Glutamatergic neuron (in vitro differentiated cells): Measurements from ENCODE around the gene LIMA1. TPM values are rescaled to one million over a fixed set of nuclear protein-coding genes. Genes with fewer than 3 reads are reported as not detected.

ENCODE experiments used
- DNase-seq: peaks from one replicate; pipeline ENCODE4 v3.0.0; 2022
- H3K27ac Mint-ChIP-seq: one replicate; pipeline ENCODE4 v1.8.0; 2020; ENCODE audit warnings: mild to moderate bottlenecking, mixed read lengths, inconsistent platforms; ENCODE audit not compliant: unreplicated experiment
- H3K27me3 Mint-ChIP-seq: one replicate; pipeline ENCODE4 v1.8.0; 2020; ENCODE audit warnings: mild to moderate bottlenecking, moderate library complexity, mixed read lengths, inconsistent platforms; ENCODE audit not compliant: unreplicated experiment
- H3K36me3 Mint-ChIP-seq: one replicate; pipeline ENCODE4 v1.8.0; 2020; ENCODE audit warnings: mild to moderate bottlenecking, mixed read lengths, inconsistent platforms; ENCODE audit not compliant: unreplicated experiment
- H3K4me1 Mint-ChIP-seq: one replicate; pipeline ENCODE4 v1.8.0; 2020; ENCODE audit warnings: mild to moderate bottlenecking, low read depth, mixed read lengths, inconsistent platforms; ENCODE audit not compliant: unreplicated experiment
- H3K4me3 Mint-ChIP-seq: one replicate; pipeline ENCODE4 v1.8.0; 2020; ENCODE audit warnings: mild to moderate bottlenecking, mixed read lengths, inconsistent platforms; ENCODE audit not compliant: unreplicated experiment
- H3K9me3 Mint-ChIP-seq: one replicate; pipeline ENCODE4 v1.8.0; 2020; ENCODE audit warnings: mild to moderate bottlenecking, moderate library complexity, mixed read lengths, inconsistent platforms; ENCODE audit not compliant: unreplicated experiment
- CTCF ChIP-seq: fragments of 200-600 bp; sonication (generic); IDR thresholded peaks from one replicate; pipeline ENCODE4 v1.5.0; 2021; ENCODE audit not compliant: partially characterized antibody, unreplicated experiment
- total RNA-seq: library from RNA; stranded (reverse); fragmentation: NEBNext Ultra II Directional; extraction: Animal tissue kit (Norgen Biotek cat#: 25700); gene quantifications from one replicate; pipeline ENCODE4 v1.2.1, GENCODE V29; 2021; ENCODE audit not compliant: unreplicated experiment

Gene LIMA1
- total RNA-seq, 1 donor from 2014 or later, result 69.4 TPM

DNA sequence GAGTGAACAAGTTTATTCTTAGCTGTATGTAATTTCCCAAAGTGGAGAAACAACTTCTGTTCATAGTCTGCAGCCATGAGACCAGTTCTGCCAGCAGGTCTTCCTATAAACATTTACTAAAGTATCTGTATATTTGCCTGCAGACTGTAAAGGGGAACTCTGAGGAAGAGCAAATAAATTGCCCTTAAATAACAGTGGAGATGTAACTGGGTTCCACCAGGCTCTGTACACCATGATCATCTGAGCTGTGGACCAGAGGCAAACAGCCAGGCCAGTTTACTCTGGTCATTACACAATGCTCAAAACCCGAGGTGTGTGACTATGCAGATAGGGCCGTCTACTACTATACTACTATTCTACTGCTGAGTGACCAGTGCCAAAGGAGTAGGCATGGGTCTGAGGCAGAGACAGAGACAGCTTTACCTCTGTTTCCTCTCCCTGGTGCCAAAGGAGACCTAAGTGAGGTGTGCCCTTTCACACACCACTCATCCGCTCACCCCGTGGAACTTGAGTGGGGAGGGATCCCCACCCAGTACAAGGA lies 95.0 kb downstream of the LIMA1 start:
- no peak for TF ChIP-seq CTCF
- Mint-ChIP-seq H3K9me3 (no peaks in the 10 kb centered on the region), H3K27me3 (no peaks in the 10 kb centered on the region), H3K27ac (no peak overlapping the region), H3K4me3 (no peak overlapping the region), H3K36me3 (no peaks in the 10 kb centered on the region), H3K4me1 (peaks cover 9% of the 10 kb centered on the region)
- no peak for DNase-seq

DNA sequence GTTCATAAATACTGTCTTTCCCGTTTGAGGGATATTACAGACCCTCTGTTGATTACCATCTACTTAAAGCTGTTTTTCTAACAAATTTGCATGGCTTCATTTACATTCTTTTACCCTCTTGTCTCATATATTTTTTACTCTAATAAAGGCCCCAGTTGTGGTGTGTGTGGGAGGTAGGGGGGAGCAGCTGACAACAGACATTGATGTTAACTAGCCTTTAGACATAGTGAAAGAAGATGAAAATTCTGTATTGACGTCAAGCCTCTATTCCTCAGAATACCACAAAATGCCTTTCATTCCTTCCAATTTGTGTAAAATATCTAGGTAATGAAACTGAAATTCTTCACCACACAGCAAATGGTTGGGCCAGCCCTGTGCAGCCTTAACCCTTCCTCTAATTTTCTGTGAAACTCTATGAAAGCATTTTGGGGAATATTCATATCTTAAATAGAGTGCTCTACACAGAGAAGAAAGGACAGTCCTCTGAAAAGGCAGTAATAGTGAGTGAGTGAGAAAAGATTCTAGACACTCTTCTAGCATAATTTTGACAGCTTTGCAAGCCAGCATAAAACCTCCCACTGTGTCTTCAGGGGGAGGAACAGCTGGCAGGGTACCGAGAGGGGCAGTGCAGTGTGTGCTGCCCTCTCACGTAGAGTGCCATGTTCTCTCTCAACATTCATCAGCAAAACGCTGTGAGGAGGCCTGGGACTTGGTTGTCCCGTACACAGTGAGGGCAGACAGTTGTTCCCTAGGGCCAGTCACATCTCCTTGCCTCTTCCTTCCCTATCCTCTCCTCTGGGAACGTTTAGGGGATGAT lies 96.0 kb downstream of the LIMA1 start:
- no peak overlapping the region for H3K4me3 Mint-ChIP-seq
- peak overlapping the region; percentile 53 for H3K27ac Mint-ChIP-seq
- no peaks in the 10 kb centered on the region for H3K9me3 Mint-ChIP-seq
- H3K4me1 Mint-ChIP-seq, result peaks cover 9% of the 10 kb centered on the region
- H3K36me3 Mint-ChIP-seq, result no peaks in the 10 kb centered on the region
- DNase-seq, result no peak
- H3K27me3 Mint-ChIP-seq, result no peaks in the 10 kb centered on the region
- no peak for TF ChIP-seq CTCF

DNA sequence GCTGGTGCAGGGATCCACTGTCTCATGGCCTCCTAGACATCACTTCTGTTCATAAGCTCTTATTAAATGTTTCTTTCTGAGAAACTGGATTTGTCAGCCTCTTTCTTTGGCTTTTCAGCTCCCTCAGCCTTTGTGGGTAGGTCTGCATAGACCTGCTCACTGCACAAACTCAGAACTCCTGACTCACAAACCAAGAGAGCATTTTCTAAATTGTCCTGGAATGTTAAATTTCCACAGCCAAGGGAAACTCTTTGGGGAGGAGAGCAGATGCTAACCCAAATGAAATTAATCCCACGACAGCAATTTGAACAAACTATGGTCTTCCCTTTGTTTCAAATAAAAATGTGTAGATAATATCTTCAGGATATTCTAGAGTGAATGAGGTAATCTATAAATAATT lies 96.6 kb downstream of the LIMA1 start:
- H3K4me1 Mint-ChIP-seq, result peaks cover 9% of the 10 kb centered on the region
- TF ChIP-seq CTCF, result no peak
- DNase-seq, result no peak
- H3K27ac Mint-ChIP-seq, result no peak overlapping the region
- no peak overlapping the region for H3K4me3 Mint-ChIP-seq
- H3K36me3 Mint-ChIP-seq, result no peaks in the 10 kb centered on the region
- no peaks in the 10 kb centered on the region for H3K27me3 Mint-ChIP-seq
- no peaks in the 10 kb centered on the region for H3K9me3 Mint-ChIP-seq

DNA sequence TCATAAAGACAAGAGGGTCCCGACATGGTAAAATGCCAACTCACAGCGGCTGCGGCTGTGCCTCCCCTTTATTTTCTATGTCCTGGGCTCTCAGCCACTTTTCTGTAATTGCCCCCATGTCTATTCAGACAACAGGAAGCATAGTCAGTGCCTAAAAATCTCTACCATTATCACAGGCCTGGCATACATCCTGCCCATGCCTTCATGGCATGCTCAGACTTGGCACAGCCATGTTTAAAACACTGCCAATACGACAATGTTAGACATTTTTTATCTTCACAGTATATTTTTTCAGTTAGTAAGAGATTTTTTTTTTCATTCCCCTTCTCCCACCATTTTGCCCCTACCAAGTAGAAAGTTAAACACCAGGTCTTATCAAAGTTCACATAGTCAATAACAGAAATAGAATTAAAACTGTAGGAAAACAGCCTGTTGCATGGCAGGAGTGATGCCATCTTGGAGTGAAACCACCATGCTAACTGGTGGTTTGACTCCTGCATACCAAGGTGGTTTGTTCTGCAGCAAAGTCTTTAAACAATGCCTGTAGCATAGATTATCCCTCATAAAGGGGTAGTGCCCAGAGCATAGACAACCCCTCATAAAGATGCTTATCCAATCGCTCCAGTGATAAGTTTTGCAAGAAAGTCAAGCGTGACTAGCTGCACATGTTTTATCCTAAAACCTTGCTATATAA lies 97.2 kb downstream of the LIMA1 start:
- Mint-ChIP-seq H3K27ac (no peak overlapping the region), H3K4me3 (no peak overlapping the region)

More for the DNA sequence above, 97.2 kb downstream of the LIMA1 start:
- H3K4me1 Mint-ChIP-seq, result peaks cover 9% of the 10 kb centered on the region
- H3K9me3 Mint-ChIP-seq, result no peaks in the 10 kb centered on the region
- no peaks in the 10 kb centered on the region for H3K36me3 Mint-ChIP-seq
- H3K27me3 Mint-ChIP-seq, result no peaks in the 10 kb centered on the region
- no peak for DNase-seq
- no peak for TF ChIP-seq CTCF
